HCT116 (cell line): Measurements from ENCODE around the gene ECEL1. TPM values are rescaled to one million over a fixed set of nuclear protein-coding genes. Genes with fewer than 3 reads are reported as not detected.

ENCODE experiments used
- ATAC-seq: fragments of 200-7000 bp; cut with Tn5 transposase; 2 replicates; pipeline ENCODE4 v1.9.1; 2020; ENCODE audit warnings: mild to moderate bottlenecking, moderate library complexity
- BruUV-seq: library from RNA; stranded (reverse); fragments of 400-500 nt; replicated peaks from 2 replicates; lab custom pipeline; 2021; lab: Mats Ljungman, UMichigan
- CTCF ChIA-PET: fragments of 300-600 bp; sonication (Branson Sonifier 250); formaldehyde crosslinking; loops from one replicate; lab custom pipeline; 2021; ENCODE audit warnings: antibody characterized with exemption; lab: Charles Lee
- POLR2A ChIA-PET: fragments of 300-600, 350-600 bp; sonication (Branson Sonifier 250); formaldehyde crosslinking; loops from one replicate; lab custom pipeline; 2021; ENCODE audit warnings: antibody characterized with exemption; lab: Charles Lee
- RAD21 ChIA-PET, 2 experiments: fragments of 300-600 bp; sonication (Branson Sonifier 250); formaldehyde crosslinking; loops; one replicate each; lab custom pipeline; 2023; ENCODE audit warnings: low total read pairs in 2 of 2; ENCODE audit not compliant: uncharacterized antibody in 2 of 2, unreplicated experiment in 2 of 2, low non-redundant PET in 1 of 2; lab: Charles Lee
- DNase-seq: peaks from one replicate; pipeline ENCODE4 v3.0.0-alpha.2; 2010; ENCODE audit warnings: low read depth, low spot score
- H2AFZ ChIP-seq: fragments of 200-600 bp; shearing (Covaris generic), sonication (generic); 2 replicates; pipeline ENCODE4 v1.6.1; 2017; ENCODE audit warnings: low read depth, mixed run types, mixed read lengths, antibody characterized with exemption, low read length; ENCODE audit not compliant: poor library complexity, severe bottlenecking
- H3K27ac ChIP-seq: 2 replicates; pipeline ENCODE4 v1.5.1; 2012; ENCODE audit warnings: low read depth, low read length
- H3K27me3 ChIP-seq: fragments of 200-600 bp; sonication (generic); 2 replicates; pipeline ENCODE4 v1.6.1; 2016; ENCODE audit warnings: mixed run types, low read length, mixed read lengths; ENCODE audit not compliant: insufficient read depth
- H3K36me3 ChIP-seq, 2 experiments: fragments of 200-500 bp in 1 of 2; fragments of 200-600 bp in 1 of 2; sonication (Bioruptor generic) in 1 of 2; sonication (generic) in 1 of 2; 2 replicates each; pipeline versions ENCODE4 v1.5.1 to v1.6.1; 2014 to 2016; ENCODE audit warnings: low read length in 2 of 2, inconsistent platforms in 1 of 2, mixed read lengths in 1 of 2, mixed run types in 1 of 2; ENCODE audit not compliant: insufficient read depth in 2 of 2, control insufficient read depth in 1 of 2
- H3K4me1 ChIP-seq, 2 experiments: fragments of 200-600 bp in 1 of 2; sonication (generic) in 1 of 2; 2 replicates each; pipeline versions ENCODE4 v1.5.1 to v1.6.1; 2012 to 2017; ENCODE audit warnings: low read length in 2 of 2, inconsistent platforms in 1 of 2, mild to moderate bottlenecking in 1 of 2, mixed read lengths in 1 of 2, mixed run types in 1 of 2, moderate library complexity in 1 of 2; ENCODE audit not compliant: insufficient read depth in 2 of 2, control insufficient read depth in 1 of 2
- H3K4me2 ChIP-seq: fragments of 200-600 bp; sonication (generic); 2 replicates; pipeline ENCODE4 v1.6.1; 2017; ENCODE audit warnings: mixed run types, low read length, mixed read lengths
- H3K4me3 ChIP-seq, 2 experiments: fragments of 200-600 bp in 1 of 2; sonication (generic) in 1 of 2; replicated peaks in 1 of 2; 2 replicates each; pipeline ENCODE4 v1.5.1; 2011 to 2016; ENCODE audit warnings: low read length in 2 of 2, control low read depth in 1 of 2, low read depth in 1 of 2, mild to moderate bottlenecking in 1 of 2, mixed read lengths in 1 of 2, mixed run types in 1 of 2
- H3K79me2 ChIP-seq: fragments of 200-600 bp; sonication (generic); 2 replicates; pipeline ENCODE4 v1.6.1; 2017; ENCODE audit warnings: mild to moderate bottlenecking, mixed run types, low read length, moderate library complexity, mixed read lengths; ENCODE audit not compliant: insufficient read depth
- H3K9ac ChIP-seq: fragments of 200-600 bp; sonication (generic); 2 replicates; pipeline ENCODE4 v1.6.1; 2016; ENCODE audit warnings: low read length, mixed read lengths
- H3K9me2 ChIP-seq: fragments of 200-600 bp; sonication (generic), shearing (Covaris generic); 2 replicates; pipeline ENCODE4 v1.6.1; 2017; ENCODE audit warnings: mixed run types, mild to moderate bottlenecking, moderate library complexity; ENCODE audit not compliant: insufficient read depth
- H3K9me3 ChIP-seq, 2 experiments: fragments of 200-500 bp in 1 of 2; fragments of 200-600 bp in 1 of 2; sonication (Bioruptor generic) in 1 of 2; sonication (generic) in 1 of 2; 2 replicates each; pipeline ENCODE4 v1.6.1; 2014 to 2017; ENCODE audit warnings: low read length in 2 of 2, mixed read lengths in 2 of 2, inconsistent platforms in 1 of 2, low read depth in 1 of 2, mild to moderate bottlenecking in 1 of 2, mixed run types in 1 of 2, moderate library complexity in 1 of 2; ENCODE audit not compliant: control insufficient read depth in 1 of 2, insufficient read depth in 1 of 2
- H4K20me1 ChIP-seq: fragments of 200-600 bp; sonication (generic), shearing (Covaris generic); 2 replicates; pipeline ENCODE4 v1.6.1; 2017; ENCODE audit warnings: mixed run types, mild to moderate bottlenecking, moderate library complexity; ENCODE audit not compliant: insufficient read depth
- CBX3 ChIP-seq: IDR thresholded peaks from 2 replicates; pipeline ENCODE4 v1.6.1; 2012; ENCODE audit warnings: low read depth
- EGR1 ChIP-seq: IDR thresholded peaks from 2 replicates; pipeline ENCODE4 v1.6.1; 2012; ENCODE audit warnings: low read depth
- EZH2phosphoT487 ChIP-seq: fragments of 200-600 bp; IDR thresholded peaks from 2 replicates; pipeline ENCODE4 v1.6.1; 2018; ENCODE audit warnings: antibody characterized with exemption, borderline replicate concordance
- MAX ChIP-seq: IDR thresholded peaks from 2 replicates; pipeline ENCODE4 v1.6.1; 2012
- POLR2A ChIP-seq: IDR thresholded peaks from 2 replicates; pipeline ENCODE4 v1.7.0; 2011; ENCODE audit warnings: borderline replicate concordance; ENCODE audit not compliant: insufficient read depth, insufficient read length; ENCODE audit errors: extremely low read depth
- RAD21 ChIP-seq: IDR thresholded peaks from 2 replicates; pipeline ENCODE4 v1.6.1; 2012; ENCODE audit warnings: low read depth, mild to moderate bottlenecking
- REST ChIP-seq: IDR thresholded peaks from 2 replicates; pipeline ENCODE4 v1.6.1; 2012; ENCODE audit warnings: low read depth
- SP1 ChIP-seq: IDR thresholded peaks from 2 replicates; pipeline ENCODE4 v1.6.1; 2012; ENCODE audit warnings: low read depth
- SRF ChIP-seq: IDR thresholded peaks from 2 replicates; pipeline ENCODE4 v1.6.1; 2012; ENCODE audit warnings: low read depth
- TCF7L2 ChIP-seq: IDR thresholded peaks from 2 replicates; pipeline ENCODE4 v1.7.0; 2011; ENCODE audit warnings: borderline replicate concordance, inconsistent platforms; ENCODE audit not compliant: insufficient read depth, insufficient read length; ENCODE audit errors: extremely low read depth
- YY1 ChIP-seq: IDR thresholded peaks from 2 replicates; pipeline ENCODE4 v1.6.1; 2011; ENCODE audit warnings: low read length, low read depth, moderate library complexity, mild to moderate bottlenecking; ENCODE audit not compliant: insufficient replicate concordance; ENCODE audit errors: extremely low read depth
- ZFX ChIP-seq: fragments of 450-650 bp; IDR thresholded peaks from 2 replicates; pipeline ENCODE4 v1.6.1; 2017
- ZNF274 ChIP-seq: fragments of 200-500 bp; sonication (Bioruptor generic); IDR thresholded peaks from 2 replicates; pipeline ENCODE4 v1.6.1; 2014; ENCODE audit warnings: mild to moderate bottlenecking, low read depth, low read length, inconsistent platforms
- intact Hi-C: fragments of 100-400 bp; cut with micrococcal nuclease; formaldehyde crosslinking; loops from 2 replicates; pipeline ENCODE4 v1.10.0; 2022
- total RNA-seq: library from RNA; stranded (reverse); gene quantifications from one replicate; pipeline ENCODE4 v1.2.1, GENCODE V29; 2021; ENCODE audit not compliant: unreplicated experiment

Gene ECEL1
- total RNA-seq, 1 experiment from 2014 or later = not detected

- ChIA-PET POLR2A (interaction anchor here (0.5 kb wide), 1 partner anchor 792 kb away, joined by 4 read pairs; no protein-coding TSS in a partner anchor), RAD21 (no interaction called here), CTCF (no interaction called here)
- Histone ChIP-seq H3K27ac (no peak overlapping the region), H3K79me2 (no peaks in the 10 kb centered on the region), H4K20me1 (no peaks in the 10 kb centered on the region), H3K36me3 (no peaks in the 10 kb centered on the region), H3K9ac (no peak overlapping the region), H3K4me3 (no peak overlapping the region), H3K27me3 (no peaks in the 10 kb centered on the region), H3K4me1 (no peaks in the 10 kb centered on the region), H2AFZ (no peak overlapping the region), H3K9me3 (no peaks in the 10 kb centered on the region), H3K4me2 (no peak overlapping the region), H3K9me2 (no peaks in the 10 kb centered on the region)
- DNase-seq = no peak
- intact Hi-C loops = no loop called here
- no peak for TF ChIP-seq REST
- no peak for TF ChIP-seq RAD21
- TF ChIP-seq POLR2A = no peak
- TF ChIP-seq MAX = no peak
- TF ChIP-seq ZFX = no peak
- no peak for TF ChIP-seq YY1
- no peak for TF ChIP-seq SP1
- no peak for TF ChIP-seq TCF7L2
- no peak for TF ChIP-seq ZNF274
- no peak for TF ChIP-seq EZH2phosphoT487
- no peak for TF ChIP-seq EGR1
- TF ChIP-seq CBX3 = no peak
- TF ChIP-seq SRF = no peak
- no TSS peak for BruUV-seq
- ATAC-seq = no peak
Observed at GRCh38 chr2:232482301-232483238, 5.1 kb downstream of the ECEL1 start.
